Fibroblast of the aortic adventitia (primary cell): Measurements from ENCODE around the gene MYLIP. TPM values are rescaled to one million over a fixed set of nuclear protein-coding genes. Genes with fewer than 3 reads are reported as not detected.

ENCODE experiments used
- DNase-seq: peaks from one replicate; pipeline ENCODE4 v3.0.0-alpha.2; 2010; ENCODE audit warnings: low read depth
- H3K4me3 ChIP-seq: 2 replicates; pipeline ENCODE4 v1.5.1; 2011; ENCODE audit warnings: low read depth, mild to moderate bottlenecking, control low read depth, low read length, moderate library complexity
- CTCF ChIP-seq: IDR thresholded peaks from 2 replicates; pipeline ENCODE4 v1.5.1; 2011; ENCODE audit warnings: mild to moderate bottlenecking, low read length, control low read depth, inconsistent platforms; ENCODE audit not compliant: insufficient read depth
- total RNA-seq: library from RNA; depleted of rRNA; stranded (reverse); fragments of >200 nt; gene quantifications from 2 replicates; pipeline ENCODE4 v1.2.3, GENCODE V29; 2012; ENCODE audit warnings: low replicate concordance

Gene MYLIP
- total RNA-seq, 1 donor = 36.1 TPM

- no peak for TF ChIP-seq CTCF
- H3K4me3 ChIP-seq = no peak overlapping the region
- no peak for DNase-seq
Measured at GRCh38 chr6:16097382-16098171, 31.3 kb upstream of the MYLIP start.

DNA sequence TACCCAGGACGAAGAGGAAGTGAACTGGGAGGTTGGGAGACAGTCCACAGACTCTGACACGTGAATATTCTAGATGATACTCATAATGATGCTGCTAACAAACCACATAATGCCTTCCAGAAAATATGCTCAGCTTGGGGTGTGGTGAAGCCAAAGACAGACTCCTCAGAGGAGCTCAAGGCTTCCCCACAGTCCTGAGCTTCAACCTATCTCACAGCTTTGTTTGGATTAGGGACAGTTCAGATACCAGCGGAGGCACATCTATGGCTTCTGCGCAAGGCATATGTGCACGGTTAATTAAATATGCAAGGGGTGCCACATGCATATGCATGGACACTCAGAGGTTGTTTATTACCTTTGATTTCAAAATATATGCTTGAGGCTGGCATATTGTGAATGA lies 30.7 kb upstream of the MYLIP start:
- no peak for TF ChIP-seq CTCF
- no peak for DNase-seq
- H3K4me3 ChIP-seq = no peak overlapping the region

GRCh38 chr6:16102208-16102607 lies 26.7 kb upstream of the MYLIP start:
- no peak for DNase-seq
- H3K4me3 ChIP-seq = no peak overlapping the region
- TF ChIP-seq CTCF = no peak

GRCh38 chr6:16103722-16104121 lies 25.2 kb upstream of the MYLIP start:
- no peak overlapping the region for H3K4me3 ChIP-seq
- DNase-seq = no peak
- TF ChIP-seq CTCF = no peak

GRCh38 chr6:16104624-16105433 lies 24.1 kb upstream of the MYLIP start:
- H3K4me3 ChIP-seq = no peak overlapping the region
- TF ChIP-seq CTCF = no peak
- no peak for DNase-seq

DNA sequence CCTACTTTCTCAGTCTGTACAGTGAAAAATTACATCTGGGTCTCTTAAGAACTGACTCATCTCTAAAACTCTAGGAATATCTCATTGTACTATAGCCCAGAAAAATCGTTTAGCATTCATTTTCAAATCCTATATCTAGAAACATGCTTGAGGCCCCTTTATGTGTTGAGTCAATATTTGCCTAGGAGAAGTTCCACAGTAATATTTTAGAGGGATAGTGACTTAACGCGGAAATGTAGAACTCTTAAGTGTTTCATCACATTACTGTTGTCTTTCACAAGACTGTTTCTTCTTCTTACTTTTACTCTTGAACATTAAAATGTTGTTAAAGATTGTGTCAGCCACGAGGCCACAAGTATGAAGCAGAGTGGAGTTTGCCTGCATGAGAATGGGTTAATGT lies 23.0 kb upstream of the MYLIP start:
- no peak for TF ChIP-seq CTCF
- H3K4me3 ChIP-seq = no peak overlapping the region
- peak; percentile 85 for DNase-seq
